A549 (cell line): ENCODE data around the gene PARP2. TPM values are rescaled to one million over a fixed set of nuclear protein-coding genes. Genes with fewer than 3 reads are reported as not detected.
A peak's percentile ranks its signal among the peaks of the same experiment; 100 is the strongest.

ENCODE experiments used
- ATAC-seq, 2 experiments: fragments of 200-7000 bp in 1 of 2; fragments of >200 bp in 1 of 2; cut with Nextera tagmentation in 1 of 2; cut with Tn5 transposase in 1 of 2; 3 replicates each; pipeline versions ENCODE4 v1.8.0 to v1.9.1; 2018 to 2020; ENCODE audit warnings: mild to moderate bottlenecking in 1 of 2, moderate library complexity in 1 of 2
- CTCF ChIA-PET: fragments of 300-600 bp; sonication (Branson Sonifier 250); formaldehyde crosslinking; extraction: SDS; loops from one replicate; lab custom pipeline; 2021; ENCODE audit warnings: antibody characterized with exemption, inconsistent platforms; lab: Yijun Ruan, JAX
- POLR2A ChIA-PET: fragments of 350-600 bp; formaldehyde crosslinking; extraction: SDS; loops from one replicate; lab custom pipeline; 2021; ENCODE audit warnings: antibody characterized with exemption, inconsistent platforms; lab: Yijun Ruan, JAX
- DNase-seq, 2 experiments: peaks; one replicate each; pipeline versions ENCODE4 v3.0.0 to v3.0.0-alpha.2; 2011 to 2016; ENCODE audit warnings: low read depth in 1 of 2, low spot score in 1 of 2
- FAIRE-seq: peaks from 2 replicates; lab custom pipeline; 2011; peaks lifted over from hg19 to GRCh38; lab: Jason Lieb, UNC
- H3K27ac ChIP-seq, 2 experiments: fragments of >200 bp; sonication (Bioruptor Twin); formaldehyde crosslinking; 3 replicates each; pipeline ENCODE4 v1.5.1; 2016 to 2017
- H3K4me1 ChIP-seq: fragments of >200 bp; sonication (Bioruptor Twin); formaldehyde crosslinking; 3 replicates; pipeline ENCODE4 v1.6.1; 2016
- H3K4me2 ChIP-seq: fragments of >200 bp; sonication (Bioruptor Twin); formaldehyde crosslinking; 3 replicates; pipeline ENCODE4 v1.6.1; 2016
- H3K4me3 ChIP-seq: fragments of >200 bp; sonication (Bioruptor Twin); formaldehyde crosslinking; 3 replicates; pipeline ENCODE4 v1.5.1; 2016
- H3K9me3 ChIP-seq: fragments of >200 bp; sonication (Bioruptor Twin); formaldehyde crosslinking; 3 replicates; pipeline ENCODE4 v1.6.1; 2016
- BCL3 ChIP-seq: fragments of >200 bp; sonication (Bioruptor Twin); formaldehyde crosslinking; IDR thresholded peaks from 3 replicates; pipeline ENCODE4 v1.6.1; 2016
- BHLHE40 ChIP-seq: IDR thresholded peaks from 2 replicates; pipeline ENCODE4 v1.6.1; 2012; ENCODE audit warnings: low read depth, low read length, inconsistent platforms
- CBX8 ChIP-seq: fragments of 200-600 bp; sonication (generic); IDR thresholded peaks from 2 replicates; pipeline ENCODE4 v1.6.1; 2016
- CEBPB ChIP-seq, 2 experiments: fragments of >200 bp in 1 of 2; sonication (Bioruptor Twin) in 1 of 2; formaldehyde crosslinking in 1 of 2; IDR thresholded peaks; 2 replicates each; pipeline ENCODE4 v1.6.1; 2012 to 2016
- CHD2 ChIP-seq: fragments of 150-350 bp; IDR thresholded peaks from 2 replicates; pipeline ENCODE4 v1.6.1; 2014; ENCODE audit warnings: low read length; ENCODE audit not compliant: partially characterized antibody
- EHF ChIP-seq: fragments of 250-450 bp; sonication (Bioruptor Pico); IDR thresholded peaks from 2 replicates; pipeline ENCODE4 v1.5.0; 2020; ENCODE audit warnings: mild to moderate bottlenecking
- ESRRA ChIP-seq: fragments of 150-350 bp; IDR thresholded peaks from 2 replicates; pipeline ENCODE4 v1.6.1; 2014; ENCODE audit warnings: mild to moderate bottlenecking, low read length, borderline replicate concordance
- FOSL2 ChIP-seq, 2 experiments: fragments of 450-650 bp in 1 of 2; fragments of >200 bp in 1 of 2; sonication (Bioruptor Twin) in 1 of 2; formaldehyde crosslinking; IDR thresholded peaks; 2 replicates each; pipeline versions ENCODE4 v1.5.0 to v1.6.1; 2016 to 2020; ENCODE audit warnings: mild to moderate bottlenecking in 1 of 2, moderate library complexity in 1 of 2
- HES2 ChIP-seq: fragments of >200 bp; sonication (Bioruptor Twin); formaldehyde crosslinking; IDR thresholded peaks from 2 replicates; pipeline ENCODE4 v1.6.1; 2016
- HOXA7 ChIP-seq: fragments of 250-450 bp; sonication (Bioruptor Pico); IDR thresholded peaks from 2 replicates; pipeline ENCODE4 v1.5.0; 2020; ENCODE audit warnings: mild to moderate bottlenecking, moderate library complexity
- MAFK ChIP-seq: fragments of 450-650 bp; IDR thresholded peaks from 2 replicates; pipeline ENCODE4 v1.6.1; 2014; ENCODE audit not compliant: partially characterized antibody
- MYC ChIP-seq: IDR thresholded peaks from 2 replicates; pipeline ENCODE4 v1.6.1; 2012; ENCODE audit warnings: mild to moderate bottlenecking, inconsistent platforms, low read length, improper control_type of control experiment, borderline replicate concordance
- NFE2L2 ChIP-seq: fragments of 150-350 bp; conservative IDR thresholded peaks from 2 replicates; pipeline ENCODE4 v1.6.1; 2014; ENCODE audit warnings: low read length
- PBX3 ChIP-seq: IDR thresholded peaks from 2 replicates; pipeline ENCODE4 v1.6.1; 2012
- PHF8 ChIP-seq: fragments of 200-600 bp; sonication (generic); IDR thresholded peaks from 2 replicates; pipeline ENCODE4 v1.6.1; 2016; ENCODE audit warnings: low read depth, mild to moderate bottlenecking, antibody characterized with exemption, moderate library complexity, borderline replicate concordance
- POLR2AphosphoS2 ChIP-seq: conservative IDR thresholded peaks from 2 replicates; pipeline ENCODE4 v1.6.1; 2012; ENCODE audit warnings: low read length, improper control_type of control experiment, inconsistent platforms
- RARB ChIP-seq: fragments of 250-450 bp; sonication (Bioruptor Pico); IDR thresholded peaks from 2 replicates; pipeline ENCODE4 v1.8.0; 2021; ENCODE audit warnings: mild to moderate bottlenecking, moderate library complexity
- RCOR1 ChIP-seq: fragments of 150-350 bp; IDR thresholded peaks from 2 replicates; pipeline ENCODE4 v1.6.1; 2014; ENCODE audit warnings: antibody characterized with exemption, low read length, low read depth
- REST ChIP-seq: fragments of 200-600 bp; sonication (generic); IDR thresholded peaks from 2 replicates; pipeline ENCODE4 v1.6.1; 2016; ENCODE audit warnings: antibody characterized with exemption, mild to moderate bottlenecking, moderate library complexity
- RFX5 ChIP-seq: fragments of 450-650 bp; IDR thresholded peaks from 2 replicates; pipeline ENCODE4 v1.7.1; 2014; ENCODE audit warnings: antibody characterized with exemption, mild to moderate bottlenecking, moderate library complexity
- TP53 ChIP-seq: fragments of 250-450 bp; sonication (Bioruptor Pico); IDR thresholded peaks from 2 replicates; pipeline ENCODE4 v1.5.0; 2021; ENCODE audit warnings: mild to moderate bottlenecking, moderate library complexity
- USF2 ChIP-seq: fragments of 450-650 bp; IDR thresholded peaks from 2 replicates; pipeline ENCODE4 v1.6.1; 2014; ENCODE audit warnings: antibody characterized with exemption
- ZSCAN20 ChIP-seq: fragments of 250-450 bp; sonication (Bioruptor Pico); IDR thresholded peaks from 2 replicates; pipeline ENCODE4 v1.8.0; 2022; ENCODE audit warnings: mild to moderate bottlenecking, moderate library complexity
- WGBS: methylation state at CpG from one replicate; pipeline ENCODE4 v1.1.6; 2017; ENCODE audit errors: missing lambda C conversion rate; 5-methylcytosine and 5-hydroxymethylcytosine counted together
- polyA minus RNA-seq: library from RNA; depleted of rRNA, polyadenylated mRNA; stranded (reverse); fragments of >200 nt; gene quantifications from 2 replicates; pipeline ENCODE4 v1.2.3, GENCODE V29; 2011; rRNA and poly(A)+ RNA removed
- polyA plus RNA-seq, 4 experiments: library from polyadenylated mRNA; depleted of rRNA in 3 of 4; stranded (reverse); fragments of >200 nt; fragmentation: RNase III in 1 of 4; extraction: RNeasy Plus Mini Kit Qiagen cat#74134 plus additional on column Dnase treatment in 1 of 4; gene quantifications; 2 replicates in 3 of 4; 3 replicates in 1 of 4; pipeline ENCODE4 v1.2.3, GENCODE V29; 2011 to 2017
- TF ChIP-seq, protein P1 (sequence below): IDR thresholded peaks from 2 replicates; pipeline ENCODE4 v1.6.1; 2012; ENCODE audit warnings: low read depth, borderline replicate concordance
- TF ChIP-seq, protein P2 (sequence below): fragments of 250-450 bp; sonication (Bioruptor Pico); IDR thresholded peaks from 2 replicates; pipeline ENCODE4 v1.5.0; 2021; ENCODE audit warnings: mild to moderate bottlenecking, moderate library complexity, borderline replicate concordance

Gene PARP2, protein sequence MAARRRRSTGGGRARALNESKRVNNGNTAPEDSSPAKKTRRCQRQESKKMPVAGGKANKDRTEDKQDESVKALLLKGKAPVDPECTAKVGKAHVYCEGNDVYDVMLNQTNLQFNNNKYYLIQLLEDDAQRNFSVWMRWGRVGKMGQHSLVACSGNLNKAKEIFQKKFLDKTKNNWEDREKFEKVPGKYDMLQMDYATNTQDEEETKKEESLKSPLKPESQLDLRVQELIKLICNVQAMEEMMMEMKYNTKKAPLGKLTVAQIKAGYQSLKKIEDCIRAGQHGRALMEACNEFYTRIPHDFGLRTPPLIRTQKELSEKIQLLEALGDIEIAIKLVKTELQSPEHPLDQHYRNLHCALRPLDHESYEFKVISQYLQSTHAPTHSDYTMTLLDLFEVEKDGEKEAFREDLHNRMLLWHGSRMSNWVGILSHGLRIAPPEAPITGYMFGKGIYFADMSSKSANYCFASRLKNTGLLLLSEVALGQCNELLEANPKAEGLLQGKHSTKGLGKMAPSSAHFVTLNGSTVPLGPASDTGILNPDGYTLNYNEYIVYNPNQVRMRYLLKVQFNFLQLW
- polyA plus RNA-seq (2011; rRNA removed) (39.8 and 42.3 TPM in 2 replicates), polyA plus RNA-seq (2017; fragmentation: RNase III; extraction: RNeasy Plus Mini Kit Qiagen cat#74134 plus additional on column Dnase treatment) (42.0 to 43.4 TPM (median 42.1 TPM) in 3 replicates), polyA minus RNA-seq (15.0 and 19.1 TPM in 2 replicates)
- polyA plus RNA-seq (2012; cell fraction: cytosol; rRNA removed): 24.9 and 30.0 TPM in 2 replicates
- 17.6 and 25.2 TPM in 2 replicates for polyA plus RNA-seq (2012; cell fraction: nucleus; rRNA removed)

GRCh38 chr14:20343092-20343861 lies at the start of gene PARP2:
TSS of gene PARP2 (plus strand) at chr14:20343635. CDS start at chr14:20343642, 7 bp downstream.
- DNase-seq: peak; percentile 96 to 99
- WGBS: 2% methylated on average over 47 of the region's 50 CpGs
- ChIA-PET CTCF (interaction anchor here (0.9 to 5.1 kb wide), 11 partner anchors 7 to 348 kb away, joined by 3 to 60 read pairs (median 4); partner anchors contain the start of gene CCNB1IP1), POLR2A (interaction anchor here (0.7 to 3.5 kb wide), 26 partner anchors 10 to 672 kb away, joined by 3 to 53 read pairs (median 6); partner anchors contain the start of genes APEX1, CCNB1IP1, OSGEP and PIP4P1)
- Histone ChIP-seq H3K4me3 (peak within 1 kb of the TSS; percentile 82), H3K4me2 (peak within 1 kb of the TSS; percentile 70), H3K27ac (peak within 1 kb of the TSS; percentile 95 to 96), H3K4me1 (peaks cover 5% of the 10 kb centered on the region; the same call in 1 of the 3 replicates), H3K9me3 (no peaks in the 10 kb centered on the region)
- ATAC-seq: peak; percentile 99
- peak; percentile 96 for FAIRE-seq
- TF ChIP-seq REST: peak; percentile 85
- TF ChIP-seq NFE2L2: no peak
- peak; percentile 86 for TF ChIP-seq PBX3
- peak; percentile 98 for TF ChIP-seq TP53
- TF ChIP-seq POLR2AphosphoS2: no peak
- 0 out of 2 replicates have a peak, but pooled peaks have one; percentile 50 for TF ChIP-seq RFX5
- TF ChIP-seq, protein P1, sequence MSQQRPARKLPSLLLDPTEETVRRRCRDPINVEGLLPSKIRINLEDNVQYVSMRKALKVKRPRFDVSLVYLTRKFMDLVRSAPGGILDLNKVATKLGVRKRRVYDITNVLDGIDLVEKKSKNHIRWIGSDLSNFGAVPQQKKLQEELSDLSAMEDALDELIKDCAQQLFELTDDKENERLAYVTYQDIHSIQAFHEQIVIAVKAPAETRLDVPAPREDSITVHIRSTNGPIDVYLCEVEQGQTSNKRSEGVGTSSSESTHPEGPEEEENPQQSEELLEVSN: peak; percentile 40; the same call in 1 of the 2 replicates
- no peak for TF ChIP-seq BHLHE40
- peak; percentile 88 for TF ChIP-seq CHD2
- no peak for TF ChIP-seq FOSL2 (IDR thresholded peaks at IDR 0.05)
- TF ChIP-seq FOSL2 (CRISPR knock-in tag; IDR thresholded peaks at IDR 0.05): peak; percentile 79
- no peak for TF ChIP-seq EHF
- no peak for TF ChIP-seq HES2
- no peak for TF ChIP-seq ESRRA
- TF ChIP-seq CBX8: no peak
- peak; percentile 50; the same call in 1 of the 2 replicates for TF ChIP-seq MYC
- no peak for TF ChIP-seq ZSCAN20 (CRISPR knock-in tag)
- TF ChIP-seq CEBPB (IDR thresholded peaks at IDR 0.05): peak in 1 of 2 experiments; percentile 30; a peak in 1 of 4 replicates
- TF ChIP-seq PHF8: peak; percentile 71; the same call in 1 of the 2 replicates
- TF ChIP-seq RCOR1: no peak
- TF ChIP-seq USF2: peak; percentile 18; the same call in 1 of the 2 replicates
- TF ChIP-seq HOXA7 (CRISPR knock-in tag): peak; percentile 99
- peak; percentile 95 for TF ChIP-seq BCL3
- TF ChIP-seq, protein P2, sequence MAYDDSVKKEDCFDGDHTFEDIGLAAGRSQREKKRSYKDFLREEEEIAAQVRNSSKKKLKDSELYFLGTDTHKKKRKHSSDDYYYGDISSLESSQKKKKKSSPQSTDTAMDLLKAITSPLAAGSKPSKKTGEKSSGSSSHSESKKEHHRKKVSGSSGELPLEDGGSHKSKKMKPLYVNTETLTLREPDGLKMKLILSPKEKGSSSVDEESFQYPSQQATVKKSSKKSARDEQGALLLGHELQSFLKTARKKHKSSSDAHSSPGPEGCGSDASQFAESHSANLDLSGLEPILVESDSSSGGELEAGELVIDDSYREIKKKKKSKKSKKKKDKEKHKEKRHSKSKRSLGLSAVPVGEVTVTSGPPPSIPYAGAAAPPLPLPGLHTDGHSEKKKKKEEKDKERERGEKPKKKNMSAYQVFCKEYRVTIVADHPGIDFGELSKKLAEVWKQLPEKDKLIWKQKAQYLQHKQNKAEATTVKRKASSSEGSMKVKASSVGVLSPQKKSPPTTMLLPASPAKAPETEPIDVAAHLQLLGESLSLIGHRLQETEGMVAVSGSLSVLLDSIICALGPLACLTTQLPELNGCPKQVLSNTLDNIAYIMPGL (CRISPR knock-in tag): peak; percentile 61; the same call in 1 of the 2 replicates
- TF ChIP-seq MAFK: peak; percentile 82
- peak; percentile 97 for TF ChIP-seq RARB
